ENCODE measurements around the gene USP51. TPM values are rescaled to one million over a fixed set of nuclear protein-coding genes. Genes with fewer than 3 reads are reported as not detected.
A peak's percentile ranks its signal among the peaks of the same experiment; 100 is the strongest.
"Not testable (repeated sequence)": the region's sequence is repeated elsewhere in the genome, so short reads cannot be mapped to it uniquely, and the experiment has no call there.

USP51 gene
- total RNA-seq, 4 donors from 2014 or later = 1.1 to 2.7 (median 1.7) TPM

GRCh38 chrX:55480390-55481062 is 9.1 kb downstream of the USP51 start:
- ATAC-seq (ENCODE audit: low FRiP score) = no peak
- TF ChIP-seq, protein P1, sequence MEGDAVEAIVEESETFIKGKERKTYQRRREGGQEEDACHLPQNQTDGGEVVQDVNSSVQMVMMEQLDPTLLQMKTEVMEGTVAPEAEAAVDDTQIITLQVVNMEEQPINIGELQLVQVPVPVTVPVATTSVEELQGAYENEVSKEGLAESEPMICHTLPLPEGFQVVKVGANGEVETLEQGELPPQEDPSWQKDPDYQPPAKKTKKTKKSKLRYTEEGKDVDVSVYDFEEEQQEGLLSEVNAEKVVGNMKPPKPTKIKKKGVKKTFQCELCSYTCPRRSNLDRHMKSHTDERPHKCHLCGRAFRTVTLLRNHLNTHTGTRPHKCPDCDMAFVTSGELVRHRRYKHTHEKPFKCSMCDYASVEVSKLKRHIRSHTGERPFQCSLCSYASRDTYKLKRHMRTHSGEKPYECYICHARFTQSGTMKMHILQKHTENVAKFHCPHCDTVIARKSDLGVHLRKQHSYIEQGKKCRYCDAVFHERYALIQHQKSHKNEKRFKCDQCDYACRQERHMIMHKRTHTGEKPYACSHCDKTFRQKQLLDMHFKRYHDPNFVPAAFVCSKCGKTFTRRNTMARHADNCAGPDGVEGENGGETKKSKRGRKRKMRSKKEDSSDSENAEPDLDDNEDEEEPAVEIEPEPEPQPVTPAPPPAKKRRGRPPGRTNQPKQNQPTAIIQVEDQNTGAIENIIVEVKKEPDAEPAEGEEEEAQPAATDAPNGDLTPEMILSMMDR (IDR thresholded peaks at IDR 0.05) = no peak
- DNase-seq (ENCODE audit: low spot score) = no peak

DNA sequence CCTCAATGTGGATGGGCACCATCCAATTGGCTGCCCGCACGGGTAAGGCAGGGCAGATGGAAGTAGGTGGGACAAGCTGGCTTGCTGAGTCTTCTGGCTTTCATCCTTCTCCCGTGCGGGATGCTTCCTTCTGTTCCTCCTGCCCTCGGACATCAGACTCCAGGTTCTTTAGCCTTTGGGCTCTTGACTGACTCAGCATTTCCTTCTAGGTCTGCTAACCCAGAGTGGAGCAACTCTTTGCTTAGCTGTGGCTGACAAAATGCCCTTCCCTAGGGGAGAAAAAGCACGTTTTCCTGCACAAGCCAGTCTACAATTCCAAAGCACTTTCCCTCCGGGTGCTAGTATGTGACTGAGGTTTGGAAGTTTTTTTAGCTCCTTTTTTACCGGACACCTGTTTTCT is 9.7 kb downstream of the USP51 start:
- not testable (repeated sequence) for DNase-seq (ENCODE audit: low spot score); ATAC-seq (ENCODE audit: low FRiP score)

DNA sequence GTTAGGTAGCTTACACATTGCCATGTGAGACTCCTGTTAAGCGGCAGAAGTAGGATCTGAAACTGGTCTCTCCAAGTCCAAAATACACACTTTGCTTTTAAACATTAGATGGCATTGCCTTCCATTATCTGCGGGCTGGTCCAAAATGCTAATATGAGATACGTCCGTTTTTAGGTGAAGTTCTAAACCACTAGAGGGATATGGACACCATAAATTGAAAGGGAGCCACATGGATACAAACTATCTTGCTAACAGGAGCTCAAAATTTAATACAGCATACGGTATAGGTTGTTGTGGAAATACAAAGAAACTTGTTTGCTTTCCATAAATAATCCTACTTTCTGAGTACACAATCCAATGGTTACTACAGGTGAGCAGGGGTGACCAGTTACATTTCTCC is 23.9 kb downstream of the USP51 start:
- ATAC-seq (ENCODE audit: low FRiP score); DNase-seq (ENCODE audit: low spot score): not testable (repeated sequence)

DNA sequence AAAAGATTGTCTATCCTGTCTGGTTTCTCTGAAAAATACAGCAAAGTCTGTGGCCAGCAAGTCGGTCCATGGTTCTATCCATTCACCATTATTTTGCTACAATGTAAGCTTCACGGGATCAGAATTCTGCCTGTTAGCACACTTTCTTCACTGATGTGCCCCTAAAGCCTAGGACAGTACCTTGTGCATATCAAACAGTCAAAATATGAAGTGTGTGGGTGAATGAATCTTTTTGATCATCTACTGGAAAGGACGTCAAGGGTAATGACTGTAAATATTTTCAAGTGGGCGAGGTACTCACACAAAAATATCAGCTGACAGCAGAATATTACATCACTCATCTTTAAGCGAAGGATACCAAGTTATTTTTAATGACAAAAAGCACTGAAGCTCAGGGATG is 24.5 kb downstream of the USP51 start:
- not testable (repeated sequence) for ATAC-seq (ENCODE audit: low FRiP score); DNase-seq (ENCODE audit: low spot score)

- not testable (repeated sequence) for ATAC-seq (ENCODE audit: low FRiP score); DNase-seq (ENCODE audit: low spot score)
Observed at GRCh38 chrX:55464050-55464449, 25.6 kb downstream of the USP51 start.

DNA sequence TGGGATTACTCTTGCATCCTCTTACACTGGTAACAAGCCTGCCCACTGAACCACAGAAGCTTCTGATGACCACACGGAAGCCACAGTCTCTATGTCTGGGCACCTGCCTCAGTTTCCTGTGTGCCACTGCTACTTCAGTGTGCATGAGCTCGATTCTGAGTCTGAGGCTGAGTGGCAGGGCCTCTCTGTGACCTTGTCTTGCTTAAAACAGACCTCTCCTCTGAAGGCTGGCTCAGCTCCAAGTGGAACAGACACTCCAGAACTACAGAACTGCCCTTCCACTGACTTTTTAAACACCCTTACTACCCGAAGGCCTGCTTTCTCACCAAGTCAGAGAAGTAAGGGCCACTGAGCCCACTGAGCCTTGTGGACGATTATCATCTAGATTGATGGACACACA is 29.7 kb downstream of the USP51 start:
- not testable (repeated sequence) for ATAC-seq (ENCODE audit: low FRiP score); DNase-seq (ENCODE audit: low spot score)

DNA sequence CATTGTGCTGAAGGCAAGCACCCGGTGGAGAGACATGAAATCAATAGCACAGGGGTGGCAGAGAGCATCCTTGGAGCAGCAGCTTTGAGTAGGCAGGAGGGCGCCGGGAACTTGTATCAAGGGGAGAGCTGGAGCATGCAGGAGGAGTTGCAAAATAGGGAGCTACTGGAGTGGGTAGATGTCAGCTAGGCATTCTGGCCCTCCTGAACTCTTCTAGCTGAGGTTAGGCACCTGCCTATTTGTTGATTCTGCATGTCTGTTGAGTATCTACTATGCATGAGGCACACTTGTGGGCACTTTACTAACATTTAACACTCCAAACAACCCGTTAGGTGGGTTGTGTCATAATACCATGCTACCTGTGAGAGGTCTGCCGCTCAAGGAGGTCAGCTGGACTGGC is 30.2 kb downstream of the USP51 start:
- ATAC-seq (ENCODE audit: low FRiP score); DNase-seq (ENCODE audit: low spot score): not testable (repeated sequence)

- not testable (repeated sequence) for DNase-seq (ENCODE audit: low spot score); ATAC-seq (ENCODE audit: low FRiP score)
Observed at GRCh38 chrX:55455708-55456107, 33.9 kb downstream of the USP51 start.

DNA sequence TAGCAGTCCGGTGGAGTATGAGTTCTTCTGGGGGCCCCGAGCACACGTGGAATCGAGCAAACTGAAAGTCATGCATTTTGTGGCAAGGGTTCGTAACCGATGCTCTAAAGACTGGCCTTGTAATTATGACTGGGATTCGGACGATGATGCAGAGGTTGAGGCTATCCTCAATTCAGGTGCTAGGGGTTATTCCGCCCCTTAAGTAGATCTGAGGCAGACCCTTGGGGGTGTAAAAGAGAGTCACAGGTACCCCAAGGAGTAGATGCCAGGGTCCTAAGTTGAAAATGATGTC is 36.9 kb downstream of the USP51 start:
- ATAC-seq (ENCODE audit: low FRiP score) (peak; percentile 24), DNase-seq (ENCODE audit: low spot score) (no peak)
- TF ChIP-seq, protein P1 (IDR thresholded peaks at IDR 0.05) = no peak

DNA sequence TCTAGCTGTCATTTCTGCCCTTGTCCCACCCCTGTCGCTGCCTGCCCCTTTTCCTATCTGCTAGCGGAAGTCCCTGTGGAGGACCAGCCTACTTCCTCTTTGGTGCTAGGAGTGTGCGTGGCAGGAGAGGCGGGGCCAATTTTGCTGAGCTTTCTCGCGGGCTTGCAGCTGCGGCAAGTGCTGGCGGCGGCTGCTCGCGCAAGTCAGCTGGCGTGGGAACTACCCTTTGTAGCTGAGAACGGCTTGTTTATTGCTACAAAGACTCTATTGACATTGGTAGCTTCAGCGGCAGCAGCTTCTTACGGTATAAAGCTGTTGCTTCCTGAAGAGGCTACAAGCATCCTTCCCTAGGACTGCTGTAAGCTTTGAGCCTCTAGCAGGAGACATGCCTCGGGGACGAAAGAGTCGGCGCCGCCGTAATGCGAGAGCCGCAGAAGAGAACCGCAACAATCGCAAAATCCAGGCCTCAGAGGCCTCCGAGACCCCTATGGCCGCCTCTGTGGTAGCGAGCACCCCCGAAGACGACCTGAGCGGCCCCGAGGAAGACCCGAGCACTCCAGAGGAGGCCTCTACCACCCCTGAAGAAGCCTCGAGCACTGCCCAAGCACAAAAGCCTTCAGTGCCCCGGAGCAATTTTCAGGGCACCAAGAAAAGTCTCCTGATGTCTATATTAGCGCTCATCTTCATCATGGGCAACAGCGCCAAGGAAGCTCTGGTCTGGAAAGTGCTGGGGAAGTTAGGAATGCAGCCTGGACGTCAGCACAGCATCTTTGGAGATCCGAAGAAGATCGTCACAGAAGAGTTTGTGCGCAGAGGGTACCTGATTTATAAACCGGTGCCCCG is 37.4 kb downstream of the USP51 start, which contains the start of gene MAGEH1:
Gene MAGEH1 (plus strand): TSS at position 138 of the 843 bp plus-strand sequence. CDS start 248 bp downstream, at position 386.
- ATAC-seq (ENCODE audit: low FRiP score) (peak; percentile 75), DNase-seq (ENCODE audit: low spot score) (no peak)
- TF ChIP-seq, protein P1 (IDR thresholded peaks at IDR 0.05) = no peak

DNA sequence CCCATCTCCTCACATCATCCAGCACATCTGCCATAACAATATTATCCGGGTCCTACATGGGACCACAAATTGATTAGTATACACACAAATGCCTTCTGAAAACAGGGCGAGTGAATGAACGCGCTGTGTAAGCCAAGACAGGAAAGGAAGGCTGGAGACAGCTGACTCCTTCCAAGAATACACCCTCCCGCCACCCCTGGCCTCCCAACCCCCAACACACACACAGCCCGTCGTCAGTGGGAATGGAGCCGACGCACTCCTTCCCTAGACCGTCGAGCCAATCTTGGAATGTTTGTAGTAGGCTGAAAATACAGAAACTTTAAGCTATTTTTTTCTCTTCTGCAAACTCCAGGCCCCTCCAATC is 38.0 kb downstream of the USP51 start:
- TF ChIP-seq, protein P1 (IDR thresholded peaks at IDR 0.05) = no peak
- DNase-seq (ENCODE audit: low spot score) (no peak), ATAC-seq (ENCODE audit: low FRiP score) (no peak)
